Ureter (tissue), 1 donor: ENCODE results near the gene PGM5. TPM values are rescaled to one million over a fixed set of nuclear protein-coding genes. Genes with fewer than 3 reads are reported as not detected.

Experiments used
- DNase-seq: peaks from one replicate; pipeline ENCODE4 v3.0.0-alpha.2; 2020; ENCODE audit warnings: low spot score
- total RNA-seq: library from RNA; stranded (reverse); gene quantifications from one replicate; pipeline ENCODE4 v1.2.4, GENCODE V29; 2023
- donor health status: DM: yes; HTN: yes; CAD: no.

Gene PGM5
- total RNA-seq, 1 donor from 2014 or later, result 173 TPM

GRCh38 chr9:68495247-68495646 lies 138.8 kb downstream of the PGM5 start:
- no peak for DNase-seq

GRCh38 chr9:68496356-68496755 lies 139.9 kb downstream of the PGM5 start:
- no peak for DNase-seq

- no peak for DNase-seq
Observed at GRCh38 chr9:68497629-68498028, 141.2 kb downstream of the PGM5 start.

GRCh38 chr9:68498816-68499215 lies 142.4 kb downstream of the PGM5 start:
- DNase-seq, result no peak

GRCh38 chr9:68500457-68501381 lies 144.3 kb downstream of the PGM5 start:
- DNase-seq, result no peak

GRCh38 chr9:68502279-68502678 lies 145.9 kb downstream of the PGM5 start:
- no peak for DNase-seq

GRCh38 chr9:68505681-68506409 lies 149.4 kb downstream of the PGM5 start:
- DNase-seq, result no peak

GRCh38 chr9:68506551-68506950 lies 150.1 kb downstream of the PGM5 start:
- no peak for DNase-seq

- DNase-seq, result no peak
Observed at GRCh38 chr9:68507130-68507805, 150.9 kb downstream of the PGM5 start.

- no peak for DNase-seq
Observed at GRCh38 chr9:68507806-68508145, 151.4 kb downstream of the PGM5 start.

- no peak for DNase-seq
Observed at GRCh38 chr9:68508547-68508946, 152.1 kb downstream of the PGM5 start.

- no peak for DNase-seq
Observed at GRCh38 chr9:68509689-68510088, 153.3 kb downstream of the PGM5 start.

GRCh38 chr9:68513385-68513784 lies 157.0 kb downstream of the PGM5 start:
- no peak for DNase-seq

- DNase-seq, result no peak
Observed at GRCh38 chr9:68513981-68514380, 157.6 kb downstream of the PGM5 start.

GRCh38 chr9:68515326-68516017 lies 159.1 kb downstream of the PGM5 start:
- DNase-seq, result no peak

GRCh38 chr9:68522131-68522530 lies 165.7 kb downstream of the PGM5 start:
- DNase-seq, result no peak

GRCh38 chr9:68522954-68523353 lies 166.5 kb downstream of the PGM5 start:
- no peak for DNase-seq

GRCh38 chr9:68523367-68523936 lies 167.0 kb downstream of the PGM5 start:
- DNase-seq, result no peak

GRCh38 chr9:68530618-68531017 lies 174.2 kb downstream of the PGM5 start:
- peak; percentile 83 for DNase-seq

GRCh38 chr9:68532131-68532530 lies 175.7 kb downstream of the PGM5 start:
- DNase-seq, result no peak

GRCh38 chr9:68533678-68534077 lies 177.3 kb downstream of the PGM5 start:
- no peak for DNase-seq
